Kidney capillary endothelial cell (primary cell): ENCODE results near the gene ABHD4.
"Not testable (repeated sequence)": the region's sequence is repeated elsewhere in the genome, so short reads cannot be mapped to it uniquely, and the experiment has no call there.

Experiments used
- DNase-seq: peaks from one replicate; pipeline ENCODE4 v3.0.0-alpha.2; 2018; ENCODE audit warnings: low spot score

Gene ABHD4

GRCh38 chr14:22589096-22589839 lies 8.8 kb upstream of the ABHD4 start, which contains the start of gene DAD1:
DAD1 (minus strand) TSS chr14:22589224; CDS start chr14:22589157, 67 bp downstream.
- peak; percentile 100 for DNase-seq

GRCh38 chr14:22593189-22593588 lies 4.9 kb upstream of the ABHD4 start:
- DNase-seq: no peak

GRCh38 chr14:22593601-22594000 lies 4.5 kb upstream of the ABHD4 start:
- DNase-seq: no peak

- no peak for DNase-seq
Observed at GRCh38 chr14:22594156-22594716, 3.9 kb upstream of the ABHD4 start.

- DNase-seq: no peak
Observed at GRCh38 chr14:22596354-22596879, 1.7 kb upstream of the ABHD4 start.

- DNase-seq: no peak
Observed at GRCh38 chr14:22597265-22597664, 835 bp upstream of the ABHD4 start.

GRCh38 chr14:22597771-22598098 lies 365 bp upstream of the ABHD4 start:
- DNase-seq: no peak

GRCh38 chr14:22598896-22599244 lies 770 bp downstream of the ABHD4 start:
- DNase-seq: no peak

- no peak for DNase-seq
Observed at GRCh38 chr14:22599349-22599748, 1.2 kb downstream of the ABHD4 start.

- no peak for DNase-seq
Observed at GRCh38 chr14:22600027-22600426, 1.9 kb downstream of the ABHD4 start.

- DNase-seq: no peak
Observed at GRCh38 chr14:22601456-22601855, 3.4 kb downstream of the ABHD4 start.

GRCh38 chr14:22601996-22602395 lies 3.9 kb downstream of the ABHD4 start:
- no peak for DNase-seq

GRCh38 chr14:22602862-22603261 lies 4.8 kb downstream of the ABHD4 start:
- no peak for DNase-seq

- DNase-seq: no peak
Observed at GRCh38 chr14:22606380-22606779, 8.3 kb downstream of the ABHD4 start.

GRCh38 chr14:22607291-22607690 lies 9.2 kb downstream of the ABHD4 start:
- no peak for DNase-seq

- no peak for DNase-seq
Observed at GRCh38 chr14:22610931-22611330, 12.8 kb downstream of the ABHD4 start.

GRCh38 chr14:22613106-22613695 lies 15.1 kb downstream of the ABHD4 start:
- DNase-seq: no peak

- no peak for DNase-seq
Observed at GRCh38 chr14:22613736-22614239, 15.7 kb downstream of the ABHD4 start.

GRCh38 chr14:22614240-22614799 lies 16.2 kb downstream of the ABHD4 start:
- DNase-seq: peak; percentile 93

GRCh38 chr14:22615765-22616164 lies 17.7 kb downstream of the ABHD4 start:
- not testable (repeated sequence) for DNase-seq

GRCh38 chr14:22622255-22622654 lies 24.2 kb downstream of the ABHD4 start:
- DNase-seq: no peak

GRCh38 chr14:22623047-22623446 lies 24.9 kb downstream of the ABHD4 start:
- no peak for DNase-seq

- DNase-seq: no peak
Observed at GRCh38 chr14:22626590-22626989, 28.5 kb downstream of the ABHD4 start.
